ENCODE measurements around the gene FHL2. TPM values are rescaled to one million over a fixed set of nuclear protein-coding genes. Genes with fewer than 3 reads are reported as not detected.

The FHL2 gene
- total and polyA plus RNA-seq, 9 of the 15 experiments (the other 6 are each of a cell fraction or from before 2014, with no cell fraction given): 7.5 to 33.1 (median 23.9) TPM

DNA sequence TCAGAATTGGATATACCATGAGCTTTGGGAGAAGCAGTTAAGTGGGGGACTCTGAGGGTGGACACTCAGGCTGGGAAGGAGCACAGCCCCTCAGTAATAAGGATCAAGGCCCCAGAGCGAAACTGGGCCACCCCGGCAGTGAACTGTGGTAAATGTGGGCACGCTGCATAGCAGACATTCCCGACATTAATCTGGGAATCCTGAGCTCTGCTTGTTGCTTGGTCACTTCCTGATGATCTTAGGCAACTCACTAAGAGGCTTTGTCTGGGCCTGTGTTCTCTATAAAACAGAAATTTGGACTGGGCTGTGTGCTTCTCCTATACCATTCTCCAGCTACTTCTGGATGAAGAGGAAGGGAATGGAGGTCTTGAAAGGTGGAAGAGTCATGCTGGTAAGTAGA is 74.1 kb downstream of the FHL2 start (continued):
- TF ChIP-seq, protein P1, sequence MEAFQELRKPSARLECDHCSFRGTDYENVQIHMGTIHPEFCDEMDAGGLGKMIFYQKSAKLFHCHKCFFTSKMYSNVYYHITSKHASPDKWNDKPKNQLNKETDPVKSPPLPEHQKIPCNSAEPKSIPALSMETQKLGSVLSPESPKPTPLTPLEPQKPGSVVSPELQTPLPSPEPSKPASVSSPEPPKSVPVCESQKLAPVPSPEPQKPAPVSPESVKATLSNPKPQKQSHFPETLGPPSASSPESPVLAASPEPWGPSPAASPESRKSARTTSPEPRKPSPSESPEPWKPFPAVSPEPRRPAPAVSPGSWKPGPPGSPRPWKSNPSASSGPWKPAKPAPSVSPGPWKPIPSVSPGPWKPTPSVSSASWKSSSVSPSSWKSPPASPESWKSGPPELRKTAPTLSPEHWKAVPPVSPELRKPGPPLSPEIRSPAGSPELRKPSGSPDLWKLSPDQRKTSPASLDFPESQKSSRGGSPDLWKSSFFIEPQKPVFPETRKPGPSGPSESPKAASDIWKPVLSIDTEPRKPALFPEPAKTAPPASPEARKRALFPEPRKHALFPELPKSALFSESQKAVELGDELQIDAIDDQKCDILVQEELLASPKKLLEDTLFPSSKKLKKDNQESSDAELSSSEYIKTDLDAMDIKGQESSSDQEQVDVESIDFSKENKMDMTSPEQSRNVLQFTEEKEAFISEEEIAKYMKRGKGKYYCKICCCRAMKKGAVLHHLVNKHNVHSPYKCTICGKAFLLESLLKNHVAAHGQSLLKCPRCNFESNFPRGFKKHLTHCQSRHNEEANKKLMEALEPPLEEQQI (IDR thresholded peaks at IDR 0.05): no peak
- no peak for TF ChIP-seq RUNX1 (IDR thresholded peaks at IDR 0.05; ENCODE audit: low read depth)

DNA sequence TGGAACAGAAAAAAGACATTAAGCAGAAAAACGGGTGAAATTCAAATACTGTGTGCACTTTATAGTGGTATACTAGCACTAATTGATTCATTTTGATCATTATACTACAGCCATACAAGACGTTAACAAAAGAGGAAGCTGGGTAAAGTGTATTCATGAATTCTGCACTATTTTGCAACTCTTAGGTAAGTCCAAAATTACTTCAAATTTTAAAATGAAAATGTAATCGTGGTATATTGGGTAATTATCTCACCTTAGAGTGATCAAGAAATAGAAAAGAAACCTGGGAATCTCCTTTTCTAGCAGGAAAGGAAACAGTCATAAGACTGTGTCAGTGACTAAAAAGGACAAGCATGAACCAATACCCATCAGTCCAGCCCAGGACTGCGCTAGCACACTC is 74.8 kb downstream of the FHL2 start:
- ChIA-PET CTCF (ENCODE audit: low intra/inter-chr PET ratio) (no interaction called here), POLR2A (interaction anchor here (0.6 kb wide), 1 partner anchor 219 kb away, joined by 3 read pairs; no protein-coding TSS in a partner anchor)
- no peak overlapping the region for H2AFZ ChIP-seq (ENCODE audit: low read depth, low read length)
- in situ Hi-C loops (cut with MboI) (no loop called here), intact Hi-C loops (cut with micrococcal nuclease) (no loop called here)
- H3K36me3 ChIP-seq (ENCODE audit: control insufficient read depth, insufficient read depth, low read length): peaks cover 26% of the 10 kb centered on the region; the same call in 2 of the 3 replicates
- H3K4me3 ChIP-seq: no peak overlapping the region
- no peak overlapping the region for H3K4me2 ChIP-seq (ENCODE audit: insufficient read depth, low read length)
- H3K27ac ChIP-seq (ENCODE audit: extremely low read depth, low read depth, low read length): no peak overlapping the region
- H3K4me1 ChIP-seq (replicated peaks in 1 of 2; ENCODE audit: control insufficient read depth in 2 of 2, insufficient read depth in 2 of 2, low read length in 2 of 2): peaks cover 6 to 25% of the 10 kb centered on the region in 2 experiments; a peak in 4 of 5 replicates
- ATAC-seq (no peak), FAIRE-seq (no peak), DNase-seq (ENCODE audit: extremely low read depth in 1 of 4, low spot score in 3 of 4) (no peak)
- H3K9me3 ChIP-seq (replicated peaks; ENCODE audit: control insufficient read depth, insufficient read depth, low read depth, low read length): no peaks in the 10 kb centered on the region
- H3K27me3 ChIP-seq (ENCODE audit: control insufficient read depth in 2 of 2, insufficient read depth in 2 of 2, low read length in 2 of 2): no peaks in the 10 kb centered on the region
- no peak overlapping the region for H3K9ac ChIP-seq (ENCODE audit: insufficient read depth in 1 of 2, low read depth in 2 of 2, low read length in 2 of 2)
- peaks cover 85% of the 10 kb centered on the region for H3K79me2 ChIP-seq (ENCODE audit: control insufficient read depth, insufficient read depth, low read length)
- TF ChIP-seq CEBPB (tag; IDR thresholded peaks at IDR 0.05) (0 out of 2 replicates have a peak, but pooled peaks have one; percentile 10), CBX3 (IDR thresholded peaks at IDR 0.05; ENCODE audit: borderline replicate concordance in 1 of 2, low read length in 2 of 2) (no peak)
- 0 out of 2 replicates have a peak, but pooled peaks cover 7% of the 10 kb centered on the region for H4K20me1 ChIP-seq (replicated peaks; ENCODE audit: control insufficient read depth, insufficient read depth, low read length)
- no TSS peak for BruUV-seq (replicated peaks)
- H3K9me1 ChIP-seq (ENCODE audit: control insufficient read depth, insufficient read depth, low read length): peaks cover 3% of the 10 kb centered on the region
- WGBS (ENCODE audit: insufficient coverage, low coverage, missing lambda C conversion rate): 38% methylated on average over 4 of the region's 4 CpGs
